Gastrocnemius medialis (tissue), 4 donors: ENCODE data around the gene TMEM171. TPM values are rescaled to one million over a fixed set of nuclear protein-coding genes. Genes with fewer than 3 reads are reported as not detected.

Source experiments
- ATAC-seq, 2 donors: fragments of 150-250 bp; one replicate each; pipeline ENCODE4 v1.9.1; 2016
- DNase-seq, 2 donors: peaks; one replicate each; pipeline ENCODE4 v3.0.0-alpha.2; 2019
- H3K27ac ChIP-seq, 4 donors: fragments of 200-600 bp; sonication (generic); 1 replicate in 1 of 4; 2 replicates in 3 of 4; pipeline ENCODE4 v1.5.1; 2016 to 2018; ENCODE audit warnings: mild to moderate bottlenecking in 2 of 4, moderate library complexity in 1 of 4
- H3K27me3 ChIP-seq, 3 donors: fragments of 200-600 bp; sonication (generic) in 2 of 3; 1 replicate in 1 of 3; 2 replicates in 2 of 3; pipeline versions ENCODE4 v1.5.1 to v1.6.0; 2016 to 2019; ENCODE audit warnings: mild to moderate bottlenecking in 1 of 3, moderate library complexity in 1 of 3
- H3K36me3 ChIP-seq, 2 donors: fragments of 200-600 bp; sonication (generic) in 1 of 2; one replicate each; pipeline ENCODE4 v1.5.1; 2017 to 2018
- H3K4me1 ChIP-seq, 2 donors: fragments of 200-600 bp; sonication (generic) in 1 of 2; one replicate each; pipeline ENCODE4 v1.5.1; 2016 to 2017; ENCODE audit warnings: mild to moderate bottlenecking in 2 of 2
- H3K4me3 ChIP-seq, 4 donors: fragments of 200-600 bp; sonication (generic) in 3 of 4; 1 replicate in 1 of 4; 2 replicates in 3 of 4; pipeline ENCODE4 v1.5.1; 2016 to 2019; ENCODE audit warnings: mild to moderate bottlenecking in 2 of 4
- H3K9me3 ChIP-seq, 3 donors: fragments of 200-600 bp; sonication (generic) in 2 of 3; 1 replicate in 1 of 3; 2 replicates in 2 of 3; pipeline ENCODE4 v1.5.1; 2016 to 2019
- CTCF ChIP-seq, 5 experiments: fragments of 450-650 bp in 3 of 5; fragments of 200-600 bp in 2 of 5; sonication (generic) in 2 of 5; IDR thresholded peaks in 4 of 5; conservative IDR thresholded peaks in 1 of 5; 1 replicate in 4 of 5; 2 replicates in 1 of 5; pipeline ENCODE4 v1.5.1; 2016 to 2019; ENCODE audit warnings: antibody characterized with exemption in 5 of 5, mild to moderate bottlenecking in 3 of 5, moderate library complexity in 3 of 5
- POLR2A ChIP-seq, 2 donors: fragments of 450-650 bp; IDR thresholded peaks; one replicate each; pipeline ENCODE4 v1.6.1; 2017; ENCODE audit warnings: antibody characterized with exemption in 2 of 2, mild to moderate bottlenecking in 2 of 2, moderate library complexity in 2 of 2
- in situ Hi-C, 4 donors: fragments of 200-750 bp; cut with MboI; loops; one replicate each; pipeline versions ENCODE4 v1.15.0 to v1.8.0; 2017; ENCODE audit warnings: low sequenced_read_pairs in 4 of 4
- intact Hi-C: fragments of 100-400 bp; cut with DNase I; formaldehyde crosslinking; loops from one replicate; pipeline ENCODE4 v1.15.1; 2023; ENCODE audit warnings: low total_unique reads
- total RNA-seq, 4 donors: library from RNA; depleted of rRNA; stranded (reverse); fragments of >200 nt; gene quantifications; one replicate each; pipeline versions ENCODE4 v1.1.0 to v1.2.3, GENCODE V29; 2016

Gene TMEM171
- under 1 TPM in 2 of 4 donors, not detected in 2; 0.27 to 0.97 TPM for total RNA-seq

GRCh38 chr5:73120222-73121118 is at the start of gene TMEM171:
Gene TMEM171 (plus strand): TSS chr5:73120575. CDS start chr5:73123374, 2,799 bp downstream.
- ATAC-seq (peak; percentile 54 to 55), DNase-seq (peak; percentile 16 to 37)
- Histone ChIP-seq H3K9me3 (peaks cover 0 to 4% (median 0%) of the 10 kb centered on the region in 3 donors), H3K36me3 (no peaks in the 10 kb centered on the region), H3K27me3 (no peaks in the 10 kb centered on the region), H3K27ac (peak within 1 kb of the TSS; percentile 55 to 82 (median 75)), H3K4me1 (peaks cover 0 to 15% of the 10 kb centered on the region in 2 donors), H3K4me3 (peak within 1 kb of the TSS; percentile 45 to 58 (median 53))
- in situ Hi-C loops (no loop called here), intact Hi-C loops (no loop called here)
- TF ChIP-seq POLR2A (IDR thresholded peaks at IDR 0.05) (peak; percentile 29 to 43), CTCF (IDR thresholded peaks at IDR 0.05 in 4 of 5, conservative IDR thresholded peaks at IDR 0.05 in 1 of 5) (no peak)

- no peak for TF ChIP-seq CTCF (IDR thresholded peaks at IDR 0.05 in 4 of 5, conservative IDR thresholded peaks at IDR 0.05 in 1 of 5)
- TF ChIP-seq POLR2A (IDR thresholded peaks at IDR 0.05) = no peak
- intact Hi-C loops = loop anchor here (10.0 kb wide), 1 partner anchor 374 kb away; no protein-coding TSS in a partner anchor
- DNase-seq = no peak
- no peak for ATAC-seq
- peaks cover 0 to 65% of the 10 kb centered on the region in 2 donors for H3K36me3 ChIP-seq
- H3K27ac ChIP-seq = no peak overlapping the region
- no peaks in the 10 kb centered on the region for H3K27me3 ChIP-seq
- H3K9me3 ChIP-seq = no peaks in the 10 kb centered on the region
- no peak overlapping the region for H3K4me3 ChIP-seq
- H3K4me1 ChIP-seq = no peaks in the 10 kb centered on the region
- in situ Hi-C loops = no loop called here
Measured at GRCh38 chr5:73081093-73081492, 39.3 kb upstream of the TMEM171 start.

- DNase-seq (no peak), ATAC-seq (no peak)
- intact Hi-C loops = loop anchor here (10.0 kb wide), 1 partner anchor 367 kb away; no protein-coding TSS in a partner anchor
- Histone ChIP-seq H3K27ac (no peak overlapping the region), H3K27me3 (no peaks in the 10 kb centered on the region), H3K9me3 (no peaks in the 10 kb centered on the region), H3K4me1 (no peaks in the 10 kb centered on the region), H3K36me3 (peaks cover 0 to 27% of the 10 kb centered on the region in 2 donors), H3K4me3 (no peak overlapping the region)
- in situ Hi-C loops = no loop called here
- no peak for TF ChIP-seq POLR2A (IDR thresholded peaks at IDR 0.05)
- no peak for TF ChIP-seq CTCF (IDR thresholded peaks at IDR 0.05 in 4 of 5, conservative IDR thresholded peaks at IDR 0.05 in 1 of 5)
Measured at GRCh38 chr5:73088026-73088425, 32.3 kb upstream of the TMEM171 start.

GRCh38 chr5:73093943-73094342 is 26.4 kb upstream of the TMEM171 start:
- intact Hi-C loops = loop anchor here (10.0 kb wide), 1 partner anchor 121 kb away; no protein-coding TSS in a partner anchor
- H3K36me3 ChIP-seq = no peaks in the 10 kb centered on the region
- no peak for ATAC-seq

More at GRCh38 chr5:73093943-73094342, 26.4 kb upstream of the TMEM171 start:
- Histone ChIP-seq H3K4me3 (no peak overlapping the region), H3K27me3 (no peaks in the 10 kb centered on the region), H3K9me3 (no peaks in the 10 kb centered on the region), H3K27ac (no peak overlapping the region), H3K4me1 (no peaks in the 10 kb centered on the region)
- DNase-seq = no peak
- TF ChIP-seq POLR2A (IDR thresholded peaks at IDR 0.05) = no peak
- no peak for TF ChIP-seq CTCF (IDR thresholded peaks at IDR 0.05 in 4 of 5, conservative IDR thresholded peaks at IDR 0.05 in 1 of 5)
- in situ Hi-C loops = no loop called here
